Astrocyte (in vitro differentiated cells and primary cell): ENCODE results near the gene ELMOD3.

Source experiments
- CTCF ChIP-seq: IDR thresholded peaks from 2 replicates; pipeline ENCODE4 v1.5.1; 2011; ENCODE audit warnings: low read depth, mild to moderate bottlenecking, inconsistent platforms, low read length, moderate library complexity; ENCODE audit not compliant: insufficient read depth
- EZH2 ChIP-seq: IDR thresholded peaks from 2 replicates; pipeline ENCODE4 v1.6.1; 2012; ENCODE audit warnings: mild to moderate bottlenecking, low read length, inconsistent platforms; ENCODE audit not compliant: insufficient read depth

DNA sequence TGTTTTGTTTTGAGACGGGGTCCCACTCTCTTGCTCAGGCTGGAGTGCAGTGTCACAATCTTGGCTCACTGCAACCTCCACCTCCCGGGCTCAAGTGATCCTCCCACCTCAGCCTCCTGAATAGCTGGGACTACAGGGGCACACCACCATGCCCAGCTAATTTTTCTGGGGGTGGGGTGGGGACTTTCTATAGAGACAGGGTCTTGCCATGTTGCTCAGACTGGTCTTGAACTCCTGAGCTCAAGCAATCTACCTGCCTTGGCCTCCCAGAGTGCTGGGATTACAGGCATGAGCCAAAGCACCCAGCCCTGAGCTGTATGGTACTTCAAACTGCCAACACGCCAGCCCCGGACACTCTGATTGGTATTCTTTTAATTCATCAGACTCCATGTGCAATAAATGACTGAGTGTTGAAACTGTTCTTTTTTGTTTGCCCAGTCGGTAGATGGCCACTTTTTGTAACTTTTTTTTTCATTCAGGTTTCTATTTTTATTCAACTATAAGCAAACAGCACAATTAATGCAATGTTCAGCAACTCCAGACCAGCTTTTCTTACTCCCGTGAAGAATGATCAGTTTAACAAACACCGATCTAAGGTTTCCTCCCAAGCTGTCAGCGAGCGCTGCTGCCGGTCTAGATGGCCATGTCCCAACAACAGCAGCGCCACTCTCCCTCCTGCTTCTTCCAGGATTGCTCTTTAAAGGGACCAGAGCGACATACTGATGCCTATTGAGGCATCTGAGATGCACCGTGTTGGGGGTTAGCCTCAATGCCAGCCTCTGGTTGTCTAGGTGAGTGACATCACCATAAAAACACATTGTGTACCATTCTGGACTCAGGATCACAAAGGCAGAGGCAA lies 14.3 kb upstream of the ELMOD3 start:
- no peak for TF ChIP-seq EZH2
- no peak for TF ChIP-seq CTCF
